ENCODE measurements around the gene SUFU. TPM values are rescaled to one million over a fixed set of nuclear protein-coding genes. Genes with fewer than 3 reads are reported as not detected.
A peak's percentile ranks its signal among the peaks of the same experiment; 100 is the strongest.

Gene SUFU
- total and polyA plus RNA-seq, 8 donors: 0.29 to 26.3 (median 3.7) TPM

GRCh38 chr10:102632394-102633111 lies 128.8 kb downstream of the SUFU start:
- no peak overlapping the region for H3K4me3 ChIP-seq
- intact Hi-C loops (cut with DNase I; ENCODE audit: low total_unique reads): no loop called here
- WGBS, 5 donors: 33 to 51% (median 46%) methylated on average over 4 to 5 of the region's 5 CpGs
- no peak for TF ChIP-seq POLR2AphosphoS5 (IDR thresholded peaks at IDR 0.05)
- no peak for TF ChIP-seq POLR2A (IDR thresholded peaks at IDR 0.05)
- no peak for TF ChIP-seq EP300 (IDR thresholded peaks at IDR 0.05)
- TF ChIP-seq, protein P1, sequence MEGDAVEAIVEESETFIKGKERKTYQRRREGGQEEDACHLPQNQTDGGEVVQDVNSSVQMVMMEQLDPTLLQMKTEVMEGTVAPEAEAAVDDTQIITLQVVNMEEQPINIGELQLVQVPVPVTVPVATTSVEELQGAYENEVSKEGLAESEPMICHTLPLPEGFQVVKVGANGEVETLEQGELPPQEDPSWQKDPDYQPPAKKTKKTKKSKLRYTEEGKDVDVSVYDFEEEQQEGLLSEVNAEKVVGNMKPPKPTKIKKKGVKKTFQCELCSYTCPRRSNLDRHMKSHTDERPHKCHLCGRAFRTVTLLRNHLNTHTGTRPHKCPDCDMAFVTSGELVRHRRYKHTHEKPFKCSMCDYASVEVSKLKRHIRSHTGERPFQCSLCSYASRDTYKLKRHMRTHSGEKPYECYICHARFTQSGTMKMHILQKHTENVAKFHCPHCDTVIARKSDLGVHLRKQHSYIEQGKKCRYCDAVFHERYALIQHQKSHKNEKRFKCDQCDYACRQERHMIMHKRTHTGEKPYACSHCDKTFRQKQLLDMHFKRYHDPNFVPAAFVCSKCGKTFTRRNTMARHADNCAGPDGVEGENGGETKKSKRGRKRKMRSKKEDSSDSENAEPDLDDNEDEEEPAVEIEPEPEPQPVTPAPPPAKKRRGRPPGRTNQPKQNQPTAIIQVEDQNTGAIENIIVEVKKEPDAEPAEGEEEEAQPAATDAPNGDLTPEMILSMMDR (IDR thresholded peaks at IDR 0.05): no peak
- no peaks in the 10 kb centered on the region for H3K27me3 ChIP-seq
- peaks cover 32 to 69% (median 53%) of the 10 kb centered on the region in 4 donors for H3K4me1 ChIP-seq
- peak in 1 of 2 donors; percentile 85 for DNase-seq
- peak overlapping the region; percentile 5 to 77 (median 73) for H3K27ac ChIP-seq
- peaks cover 6 to 29% (median 14%) of the 10 kb centered on the region in 4 donors for H3K36me3 ChIP-seq
- H3K9me3 ChIP-seq: no peaks in the 10 kb centered on the region

DNA sequence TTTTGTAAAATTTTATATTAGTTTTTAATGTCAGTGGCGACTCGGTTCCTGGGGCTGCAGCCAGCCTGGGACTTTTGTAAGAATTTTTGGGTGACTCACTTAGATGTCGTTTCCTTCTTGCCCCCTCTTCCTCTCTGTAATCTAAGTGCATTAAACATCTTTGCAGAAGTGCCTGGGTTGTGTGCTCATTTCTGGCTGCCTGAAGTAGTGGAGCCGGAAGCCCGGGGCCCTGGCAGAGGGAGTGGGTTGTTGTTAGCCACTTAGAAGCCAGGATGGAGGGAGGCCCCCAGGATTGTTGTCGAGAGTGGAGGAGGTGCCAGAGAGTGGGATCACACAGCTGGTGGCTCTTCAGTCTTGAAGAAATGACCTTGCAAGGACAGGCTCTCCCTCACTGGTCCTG lies 129.5 kb downstream of the SUFU start:
- H3K4me1 ChIP-seq: peaks cover 28 to 62% (median 45%) of the 10 kb centered on the region in 4 donors
- 26 to 55% (median 48%) methylated on average over 6 of the region's 6 CpGs for WGBS, 5 donors
- DNase-seq: peak in 1 of 2 donors; percentile 67
- no peaks in the 10 kb centered on the region for H3K9me3 ChIP-seq
- intact Hi-C loops (cut with DNase I; ENCODE audit: low total_unique reads): no loop called here
- no peaks in the 10 kb centered on the region for H3K27me3 ChIP-seq
- no peak overlapping the region for H3K4me3 ChIP-seq
- TF ChIP-seq POLR2AphosphoS5 (IDR thresholded peaks at IDR 0.05) (no peak), EP300 (IDR thresholded peaks at IDR 0.05) (no peak), POLR2A (IDR thresholded peaks at IDR 0.05) (no peak)
- TF ChIP-seq, protein P1 (IDR thresholded peaks at IDR 0.05): no peak
- H3K36me3 ChIP-seq: peaks cover 6 to 29% (median 14%) of the 10 kb centered on the region in 4 donors
- H3K27ac ChIP-seq: peak overlapping the region; percentile 26 to 77 (median 73)

DNA sequence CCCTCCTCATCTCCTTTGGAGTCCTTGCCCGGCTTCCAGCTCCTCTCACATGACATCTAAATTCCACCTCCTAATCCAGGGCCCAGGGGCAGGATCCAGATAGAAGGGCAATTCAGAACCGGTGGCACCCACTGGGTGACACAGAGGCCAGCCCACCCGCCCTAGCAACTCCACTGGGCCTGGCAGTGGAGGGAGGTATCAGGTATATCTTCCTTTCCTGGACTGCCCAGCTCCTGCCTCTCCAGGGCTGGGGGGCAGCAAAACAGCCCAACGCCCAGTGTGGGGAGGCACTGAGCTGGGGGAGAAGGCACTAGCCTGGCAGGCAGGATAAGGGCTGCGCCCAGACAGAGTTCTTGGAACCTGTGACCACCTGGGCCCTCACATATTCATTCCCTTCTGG lies 130.1 kb downstream of the SUFU start:
- DNase-seq: no peak
- peaks cover 6 to 27% (median 14%) of the 10 kb centered on the region in 4 donors for H3K36me3 ChIP-seq
- peak overlapping the region; percentile 26 to 77 (median 73) for H3K27ac ChIP-seq
- TF ChIP-seq POLR2A (IDR thresholded peaks at IDR 0.05): no peak
- TF ChIP-seq, protein P1 (IDR thresholded peaks at IDR 0.05): no peak
- WGBS, 5 donors: 75 to 84% (median 80%) methylated on average over 4 to 5 of the region's 5 CpGs
- intact Hi-C loops (cut with DNase I; ENCODE audit: low total_unique reads): no loop called here
- H3K4me1 ChIP-seq: peaks cover 26 to 56% (median 41%) of the 10 kb centered on the region in 4 donors
- H3K4me3 ChIP-seq: no peak overlapping the region
- no peaks in the 10 kb centered on the region for H3K9me3 ChIP-seq
- H3K27me3 ChIP-seq: no peaks in the 10 kb centered on the region

DNA sequence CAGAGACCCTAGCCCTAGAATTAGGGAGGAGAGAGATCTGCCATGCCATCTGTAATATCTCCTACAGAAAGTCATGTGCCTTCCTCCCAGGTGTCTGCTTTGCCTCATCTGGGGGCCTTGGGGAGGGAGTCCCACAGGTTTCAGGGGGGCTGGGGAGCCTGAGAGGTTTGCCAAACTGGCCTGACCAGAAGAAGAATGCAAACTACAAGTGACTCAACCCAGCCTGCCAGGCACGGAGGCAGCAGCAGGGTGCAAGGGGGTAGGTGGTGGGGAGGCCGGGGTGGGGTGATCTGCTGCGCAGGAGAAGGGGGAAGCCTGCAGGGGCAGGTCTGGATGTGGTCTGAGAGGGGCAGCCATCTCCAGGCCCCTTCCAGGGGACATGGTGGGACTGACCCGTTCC lies 130.9 kb downstream of the SUFU start:
- Histone ChIP-seq H3K9me3 (no peaks in the 10 kb centered on the region), H3K36me3 (peaks cover 6 to 19% (median 12%) of the 10 kb centered on the region in 4 donors), H3K27me3 (no peaks in the 10 kb centered on the region), H3K27ac (no peak overlapping the region), H3K4me1 (peaks cover 20 to 48% (median 35%) of the 10 kb centered on the region in 4 donors), H3K4me3 (no peak overlapping the region)
- intact Hi-C loops (cut with DNase I; ENCODE audit: low total_unique reads): no loop called here
- WGBS, 5 donors: 36 to 57% (median 50%) methylated on average over 4 of the region's 4 CpGs
- no peak for TF ChIP-seq POLR2AphosphoS5 (IDR thresholded peaks at IDR 0.05)
- no peak for TF ChIP-seq EP300 (IDR thresholded peaks at IDR 0.05)
- no peak for TF ChIP-seq POLR2A (IDR thresholded peaks at IDR 0.05)
- TF ChIP-seq, protein P1 (IDR thresholded peaks at IDR 0.05): no peak
- peak in 1 of 2 donors; percentile 73 for DNase-seq

Data from stomach (tissue), 9 donors.